PC-3 (cell line): ENCODE measurements around the gene RAP1B. TPM values are rescaled to one million over a fixed set of nuclear protein-coding genes. Genes with fewer than 3 reads are reported as not detected.
A peak's percentile ranks its signal among the peaks of the same experiment; 100 is the strongest.

Source experiments
- ATAC-seq: fragments of 200-7000 bp; cut with Tn5 transposase; 2 replicates; pipeline ENCODE4 v1.9.1; 2020; ENCODE audit warnings: mild to moderate bottlenecking, moderate library complexity
- BruUV-seq: library from RNA; stranded (reverse); fragments of 400-500 nt; replicated peaks from 2 replicates; lab custom pipeline; 2021; lab: Mats Ljungman, UMichigan
- CTCF ChIA-PET: fragments of 300-600 bp; sonication (Branson Sonifier 250); formaldehyde crosslinking; loops from one replicate; lab custom pipeline; 2022; ENCODE audit warnings: antibody characterized with exemption; lab: Charles Lee
- POLR2A ChIA-PET: fragments of 300-600 bp; sonication (Branson Sonifier 250); formaldehyde crosslinking; loops from one replicate; lab custom pipeline; 2022; ENCODE audit warnings: antibody characterized with exemption; ENCODE audit not compliant: unreplicated experiment; lab: Charles Lee
- DNase-seq: peaks from one replicate; pipeline ENCODE4 v3.0.0-alpha.2; 2015
- H2AFZ ChIP-seq: fragments of 300-600 bp; sonication (generic); 2 replicates; pipeline ENCODE4 v1.6.0; 2016; ENCODE audit warnings: antibody characterized with exemption, low read length
- H3F3A ChIP-seq: fragments of 300-600 bp; sonication (generic); one replicate; pipeline ENCODE4 v1.6.0; 2017; ENCODE audit warnings: antibody characterized with exemption, low read length, control low read depth, mild to moderate bottlenecking; ENCODE audit not compliant: unreplicated experiment
- H3K27ac ChIP-seq: fragments of 300-600 bp; sonication (generic); 2 replicates; pipeline ENCODE4 v1.5.1; 2016; ENCODE audit warnings: mild to moderate bottlenecking, low read length
- H3K27me3 ChIP-seq: fragments of 300-600 bp; sonication (generic); 2 replicates; pipeline ENCODE4 v1.6.1; 2016; ENCODE audit warnings: low read length, mixed read lengths
- H3K36me3 ChIP-seq: fragments of 300-600 bp; sonication (generic); 2 replicates; pipeline ENCODE4 v1.6.1; 2016; ENCODE audit warnings: low read depth, mixed run types, low read length, mixed read lengths
- H3K4me1 ChIP-seq: fragments of 300-600 bp; sonication (generic); 2 replicates; pipeline ENCODE4 v1.5.1; 2016; ENCODE audit warnings: low read length; ENCODE audit not compliant: insufficient read depth
- H3K4me2 ChIP-seq: fragments of 300-600 bp; sonication (generic); 2 replicates; pipeline ENCODE4 v1.6.0; 2016; ENCODE audit warnings: low read length
- H3K4me3 ChIP-seq: fragments of 300-600 bp; sonication (generic); 2 replicates; pipeline ENCODE4 v1.5.1; 2016; ENCODE audit warnings: mild to moderate bottlenecking, low read length, mixed read lengths
- H3K79me2 ChIP-seq: fragments of 300-600 bp; sonication (generic); 2 replicates; pipeline ENCODE4 v1.6.1; 2017; ENCODE audit warnings: low read length, mixed read lengths
- H3K9ac ChIP-seq: fragments of 300-600 bp; sonication (generic); 2 replicates; pipeline ENCODE4 v1.6.0; 2016; ENCODE audit warnings: mild to moderate bottlenecking, low read length
- H3K9me2 ChIP-seq: fragments of 300-600 bp; sonication (generic); replicated peaks from 2 replicates; pipeline ENCODE4 v1.6.1; 2016; ENCODE audit warnings: mixed run types, low read length, mixed read lengths
- H3K9me3 ChIP-seq: fragments of 300-600 bp; sonication (generic); 2 replicates; pipeline ENCODE4 v1.6.1; 2016; ENCODE audit warnings: low read length, mixed read lengths
- H4K20me1 ChIP-seq: fragments of 300-600 bp; sonication (generic); 2 replicates; pipeline ENCODE4 v1.6.1; 2016; ENCODE audit warnings: low read length, mixed read lengths
- EZH2 ChIP-seq: fragments of 300-600 bp; sonication (generic); IDR thresholded peaks from one replicate; pipeline ENCODE4 v1.6.1; 2017; ENCODE audit warnings: antibody characterized with exemption, mild to moderate bottlenecking, low read length; ENCODE audit not compliant: unreplicated experiment
- EZH2phosphoT487 ChIP-seq: fragments of 300-600 bp; sonication (generic); IDR thresholded peaks from 2 replicates; pipeline ENCODE4 v1.6.1; 2018; ENCODE audit warnings: mild to moderate bottlenecking, antibody characterized with exemption, low read length, borderline replicate concordance
- intact Hi-C: fragments of 100-400 bp; cut with micrococcal nuclease; formaldehyde crosslinking; loops from 2 replicates; pipeline ENCODE4 v1.9.0; 2023
- total RNA-seq: library from RNA; depleted of rRNA; stranded (reverse); fragments of >200 nt; gene quantifications from 2 replicates; pipeline ENCODE4 v1.2.3, GENCODE V29; 2014
- TF ChIP-seq, protein P1 (sequence below): fragments of 300-600 bp; sonication (generic); conservative IDR thresholded peaks from 2 replicates; pipeline ENCODE4 v1.5.1; 2017; ENCODE audit warnings: antibody characterized with exemption, low read depth, mild to moderate bottlenecking, low read length

Gene RAP1B
- total RNA-seq, 1 experiment from 2014 or later = 98.0 TPM

DNA sequence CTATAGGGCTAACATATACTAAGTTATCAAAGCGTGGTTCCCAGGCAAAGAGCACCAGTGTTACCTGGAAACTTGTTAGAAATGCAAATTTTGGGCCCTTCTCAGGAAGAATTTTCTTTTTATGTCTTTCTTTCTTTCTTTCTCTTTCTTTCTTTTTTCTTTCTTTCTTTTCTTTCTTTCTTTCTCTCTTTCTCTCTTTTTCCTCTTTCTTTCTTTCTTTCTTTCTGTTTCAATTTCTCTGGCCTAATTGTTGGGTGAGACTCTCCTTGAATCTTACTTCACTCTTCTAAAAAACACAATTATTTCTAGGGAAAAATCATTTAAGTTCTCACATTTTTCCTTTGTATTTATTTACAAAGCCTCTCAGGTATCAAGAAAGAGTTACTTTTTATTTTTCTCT lies 46.5 kb upstream of the RAP1B start:
- Histone ChIP-seq H3K27me3 (no peaks in the 10 kb centered on the region), H3K4me2 (no peak overlapping the region), H3K9ac (no peak overlapping the region), H3K9me3 (no peaks in the 10 kb centered on the region), H3F3A (no peaks in the 10 kb centered on the region), H4K20me1 (no peaks in the 10 kb centered on the region), H3K27ac (no peak overlapping the region), H3K9me2 (no peaks in the 10 kb centered on the region), H3K36me3 (no peaks in the 10 kb centered on the region), H3K79me2 (no peaks in the 10 kb centered on the region), H3K4me1 (peaks cover 28% of the 10 kb centered on the region), H2AFZ (no peak overlapping the region), H3K4me3 (no peak overlapping the region)
- ChIA-PET CTCF (no interaction called here), POLR2A (no interaction called here)
- no TSS peak for BruUV-seq
- intact Hi-C loops = loop anchor here (2.0 to 10.0 kb wide), 2 partner anchors 21 to 491 kb away; no protein-coding TSS in a partner anchor
- TF ChIP-seq EZH2 (no peak), EZH2phosphoT487 (no peak)
- TF ChIP-seq, protein P1, sequence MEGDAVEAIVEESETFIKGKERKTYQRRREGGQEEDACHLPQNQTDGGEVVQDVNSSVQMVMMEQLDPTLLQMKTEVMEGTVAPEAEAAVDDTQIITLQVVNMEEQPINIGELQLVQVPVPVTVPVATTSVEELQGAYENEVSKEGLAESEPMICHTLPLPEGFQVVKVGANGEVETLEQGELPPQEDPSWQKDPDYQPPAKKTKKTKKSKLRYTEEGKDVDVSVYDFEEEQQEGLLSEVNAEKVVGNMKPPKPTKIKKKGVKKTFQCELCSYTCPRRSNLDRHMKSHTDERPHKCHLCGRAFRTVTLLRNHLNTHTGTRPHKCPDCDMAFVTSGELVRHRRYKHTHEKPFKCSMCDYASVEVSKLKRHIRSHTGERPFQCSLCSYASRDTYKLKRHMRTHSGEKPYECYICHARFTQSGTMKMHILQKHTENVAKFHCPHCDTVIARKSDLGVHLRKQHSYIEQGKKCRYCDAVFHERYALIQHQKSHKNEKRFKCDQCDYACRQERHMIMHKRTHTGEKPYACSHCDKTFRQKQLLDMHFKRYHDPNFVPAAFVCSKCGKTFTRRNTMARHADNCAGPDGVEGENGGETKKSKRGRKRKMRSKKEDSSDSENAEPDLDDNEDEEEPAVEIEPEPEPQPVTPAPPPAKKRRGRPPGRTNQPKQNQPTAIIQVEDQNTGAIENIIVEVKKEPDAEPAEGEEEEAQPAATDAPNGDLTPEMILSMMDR = no peak
- DNase-seq (no peak), ATAC-seq (no peak)

- Histone ChIP-seq H3K27me3 (no peaks in the 10 kb centered on the region), H3K36me3 (no peaks in the 10 kb centered on the region), H3K9me2 (no peaks in the 10 kb centered on the region), H3K27ac (peak overlapping the region; percentile 66), H3K4me2 (peak overlapping the region; percentile 54), H3K9ac (no peak overlapping the region), H4K20me1 (no peaks in the 10 kb centered on the region), H3K9me3 (no peaks in the 10 kb centered on the region), H3K4me3 (no peak overlapping the region), H3F3A (no peaks in the 10 kb centered on the region), H3K79me2 (no peaks in the 10 kb centered on the region), H2AFZ (no peak overlapping the region), H3K4me1 (peaks cover 27% of the 10 kb centered on the region)
- BruUV-seq = no TSS peak
- ChIA-PET CTCF (no interaction called here), POLR2A (interaction anchor here (0.5 to 0.7 kb wide), 4 partner anchors 46 to 230 kb away, joined by 3 to 4 read pairs (median 4); no protein-coding TSS in a partner anchor)
- TF ChIP-seq EZH2 (no peak), EZH2phosphoT487 (no peak)
- TF ChIP-seq, protein P1 = no peak
- DNase-seq = peak; percentile 96
- intact Hi-C loops = loop anchor here (1.0 to 10.0 kb wide), 6 partner anchors 15 to 489 kb away; partner anchors contain the start of gene RAP1B
- ATAC-seq = peak; percentile 95
Observed at GRCh38 chr12:68565391-68565903, 45.3 kb upstream of the RAP1B start.

DNA sequence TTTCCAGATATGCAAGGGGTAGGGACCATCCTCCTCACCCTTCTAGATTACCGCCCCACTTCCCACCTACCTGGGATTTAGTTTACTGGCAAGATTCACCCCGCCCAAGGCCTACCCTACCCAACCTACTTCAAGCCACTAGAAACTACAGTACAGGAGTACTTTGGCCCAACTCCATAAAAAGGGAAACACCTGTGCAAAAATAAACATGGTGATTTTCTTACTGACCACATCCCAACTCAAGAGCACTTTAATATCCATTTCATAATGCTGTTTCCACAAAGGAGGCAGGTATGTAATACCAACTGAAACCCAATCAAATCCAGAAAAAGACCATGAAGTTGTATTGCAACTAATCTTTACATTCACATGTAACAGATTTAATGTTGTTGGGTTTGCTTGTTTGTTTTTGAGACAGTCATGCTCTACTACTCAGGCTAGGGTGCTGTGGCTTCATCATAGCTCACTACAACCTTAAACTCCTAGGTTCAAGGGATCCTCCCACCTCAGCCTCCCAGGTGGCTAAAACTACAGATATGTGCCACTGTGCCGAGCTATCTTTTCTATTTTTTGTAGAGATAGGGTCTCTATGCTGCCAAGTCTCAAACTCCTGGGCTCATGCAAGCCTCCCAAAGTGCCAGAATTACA lies 41.7 kb upstream of the RAP1B start:
- no TSS peak for BruUV-seq
- POLR2A ChIA-PET = interaction anchor here (0.6 kb wide), 1 partner anchor 37 kb away, joined by 9 read pairs; no protein-coding TSS in a partner anchor
- CTCF ChIA-PET = no interaction called here

More for the DNA sequence above, 41.7 kb upstream of the RAP1B start:
- peak; percentile 48 for DNase-seq
- Histone ChIP-seq H3K79me2 (no peaks in the 10 kb centered on the region), H4K20me1 (no peaks in the 10 kb centered on the region), H3F3A (no peaks in the 10 kb centered on the region), H3K9me3 (no peaks in the 10 kb centered on the region), H3K27ac (no peak overlapping the region), H3K9me2 (no peaks in the 10 kb centered on the region), H2AFZ (no peak overlapping the region), H3K9ac (no peak overlapping the region), H3K4me3 (no peak overlapping the region), H3K4me2 (no peak overlapping the region), H3K27me3 (no peaks in the 10 kb centered on the region), H3K4me1 (peaks cover 27% of the 10 kb centered on the region), H3K36me3 (no peaks in the 10 kb centered on the region)
- intact Hi-C loops = loop anchor here (5.0 to 10.0 kb wide), 4 partner anchors 43 to 486 kb away; partner anchors contain the start of gene RAP1B
- no peak for ATAC-seq
- TF ChIP-seq, protein P1 = no peak
- TF ChIP-seq EZH2phosphoT487 (no peak), EZH2 (no peak)
